ENCODE measurements around the gene CRNN.

CRNN gene

GRCh38 chr1:152413909-152414308 lies at the start of gene CRNN:
Gene CRNN (minus strand): TSS chr1:152414263. CDS start chr1:152412233, 2,030 bp downstream.
- no peak for DNase-seq

- DNase-seq, result no peak
Measured at GRCh38 chr1:152462636-152463035, 48.6 kb upstream of the CRNN start.

- peak; percentile 39 to 43 for DNase-seq
Measured at GRCh38 chr1:152461544-152461943, 47.5 kb upstream of the CRNN start.

- no peak for DNase-seq
Measured at GRCh38 chr1:152460529-152460899, 46.5 kb upstream of the CRNN start.

GRCh38 chr1:152459596-152460528 lies 45.8 kb upstream of the CRNN start:
- DNase-seq, result peak; percentile 32 to 45

- DNase-seq, result peak; percentile 46 to 64
Measured at GRCh38 chr1:152458384-152459185, 44.5 kb upstream of the CRNN start.

- no peak for DNase-seq
Measured at GRCh38 chr1:152457561-152457960, 43.5 kb upstream of the CRNN start.

GRCh38 chr1:152457071-152457470 lies 43.0 kb upstream of the CRNN start:
- no peak for DNase-seq

- DNase-seq, result no peak
Measured at GRCh38 chr1:152451254-152451653, 37.2 kb upstream of the CRNN start.

- no peak for DNase-seq
Measured at GRCh38 chr1:152449661-152450060, 35.6 kb upstream of the CRNN start.

GRCh38 chr1:152448496-152448895 lies 34.4 kb upstream of the CRNN start:
- no peak for DNase-seq

GRCh38 chr1:152448095-152448494 lies 34.0 kb upstream of the CRNN start:
- DNase-seq, result no peak

- no peak for DNase-seq
Measured at GRCh38 chr1:152447484-152447883, 33.4 kb upstream of the CRNN start.

GRCh38 chr1:152444045-152444444 lies 30.0 kb upstream of the CRNN start:
- DNase-seq, result no peak

GRCh38 chr1:152442765-152443164 lies 28.7 kb upstream of the CRNN start:
- DNase-seq, result no peak

GRCh38 chr1:152442301-152442700 lies 28.2 kb upstream of the CRNN start:
- DNase-seq, result no peak

GRCh38 chr1:152441756-152442155 lies 27.7 kb upstream of the CRNN start:
- DNase-seq, result no peak

GRCh38 chr1:152440635-152441471 lies 26.8 kb upstream of the CRNN start:
- peak; percentile 59 to 63 for DNase-seq

- no peak for DNase-seq
Measured at GRCh38 chr1:152436593-152437496, 22.8 kb upstream of the CRNN start.

- DNase-seq, result no peak
Measured at GRCh38 chr1:152427458-152427857, 13.4 kb upstream of the CRNN start.

GRCh38 chr1:152426731-152427130 lies 12.7 kb upstream of the CRNN start:
- no peak for DNase-seq

- DNase-seq, result no peak
Measured at GRCh38 chr1:152419917-152420316, 5.9 kb upstream of the CRNN start.
